ENCODE measurements around the gene SOX6. TPM values are rescaled to one million over a fixed set of nuclear protein-coding genes. Genes with fewer than 3 reads are reported as not detected.

Gene SOX6
- total and polyA plus RNA-seq, 2 experiments from 2014 or later = 0.03 to 0.66 TPM

- no peaks in the 10 kb centered on the region for H3F3A ChIP-seq (replicated peaks; ENCODE audit: low read depth)
- H3K27ac ChIP-seq (ENCODE audit: low read depth) = no peak overlapping the region
- H3K9me3 Mint-ChIP-seq = no peaks in the 10 kb centered on the region
- H2AFZ ChIP-seq = no peak overlapping the region
- ATAC-seq = no peak
- H3K4me3 Mint-ChIP-seq = no peak overlapping the region
- no peak overlapping the region for H3K4me3 ChIP-seq
- no peak overlapping the region for H3K27ac Mint-ChIP-seq
- no peaks in the 10 kb centered on the region for H4K20me1 ChIP-seq (replicated peaks; ENCODE audit: insufficient read depth)
- no peaks in the 10 kb centered on the region for H3K27me3 Mint-ChIP-seq (ENCODE audit: insufficient read depth, low read depth, poor library complexity)
- TF ChIP-seq STAT1 (IDR thresholded peaks at IDR 0.05; ENCODE audit: unreplicated experiment) = no peak
- no peak for TF ChIP-seq EZH2 (IDR thresholded peaks at IDR 0.05; ENCODE audit: low read depth, unreplicated experiment)
- no peak for TF ChIP-seq EZH2phosphoT487 (IDR thresholded peaks at IDR 0.05; ENCODE audit: unreplicated experiment)
- TF ChIP-seq ZNF462 (CRISPR knock-in tag; IDR thresholded peaks at IDR 0.05) = no peak
- TF ChIP-seq CREB1 (CRISPR knock-in tag; IDR thresholded peaks at IDR 0.05; ENCODE audit: low read depth) = no peak
- no peak for TF ChIP-seq POLR2AphosphoS5 (IDR thresholded peaks at IDR 0.05; ENCODE audit: low read depth)
- no peak for TF ChIP-seq CTCF (conservative IDR thresholded peaks at IDR 0.05; ENCODE audit: low read depth in 2 of 2)
- no peak for TF ChIP-seq ZNF331 (CRISPR knock-in tag; IDR thresholded peaks at IDR 0.05; ENCODE audit: low read depth)
- no peak for TF ChIP-seq ETS1 (IDR thresholded peaks at IDR 0.05)
- H3K79me2 ChIP-seq (replicated peaks; ENCODE audit: insufficient read depth) = no peaks in the 10 kb centered on the region
- no peak for DNase-seq (ENCODE audit: low spot score)
- H3K36me3 ChIP-seq (ENCODE audit: insufficient read depth) = no peaks in the 10 kb centered on the region
- H3K36me3 Mint-ChIP-seq (ENCODE audit: low read depth) = no peaks in the 10 kb centered on the region
- H3K27me3 ChIP-seq (ENCODE audit: insufficient read depth) = no peaks in the 10 kb centered on the region
- no peak overlapping the region for H3K4me2 ChIP-seq
- no peaks in the 10 kb centered on the region for H3K9me2 ChIP-seq (ENCODE audit: insufficient read depth)
- H3K4me1 Mint-ChIP-seq = peaks cover 3% of the 10 kb centered on the region; the same call in 2 of the 3 replicates
- no peaks in the 10 kb centered on the region for H3K4me1 ChIP-seq (ENCODE audit: insufficient read depth)
Observed at GRCh38 chr11:16032974-16033373, 323.4 kb downstream of the SOX6 start.

Data from GM23338 (cell line).